ENCODE data around the gene E2F2.
A peak's percentile ranks its signal among the peaks of the same experiment; 100 is the strongest.

E2F2 gene

DNA sequence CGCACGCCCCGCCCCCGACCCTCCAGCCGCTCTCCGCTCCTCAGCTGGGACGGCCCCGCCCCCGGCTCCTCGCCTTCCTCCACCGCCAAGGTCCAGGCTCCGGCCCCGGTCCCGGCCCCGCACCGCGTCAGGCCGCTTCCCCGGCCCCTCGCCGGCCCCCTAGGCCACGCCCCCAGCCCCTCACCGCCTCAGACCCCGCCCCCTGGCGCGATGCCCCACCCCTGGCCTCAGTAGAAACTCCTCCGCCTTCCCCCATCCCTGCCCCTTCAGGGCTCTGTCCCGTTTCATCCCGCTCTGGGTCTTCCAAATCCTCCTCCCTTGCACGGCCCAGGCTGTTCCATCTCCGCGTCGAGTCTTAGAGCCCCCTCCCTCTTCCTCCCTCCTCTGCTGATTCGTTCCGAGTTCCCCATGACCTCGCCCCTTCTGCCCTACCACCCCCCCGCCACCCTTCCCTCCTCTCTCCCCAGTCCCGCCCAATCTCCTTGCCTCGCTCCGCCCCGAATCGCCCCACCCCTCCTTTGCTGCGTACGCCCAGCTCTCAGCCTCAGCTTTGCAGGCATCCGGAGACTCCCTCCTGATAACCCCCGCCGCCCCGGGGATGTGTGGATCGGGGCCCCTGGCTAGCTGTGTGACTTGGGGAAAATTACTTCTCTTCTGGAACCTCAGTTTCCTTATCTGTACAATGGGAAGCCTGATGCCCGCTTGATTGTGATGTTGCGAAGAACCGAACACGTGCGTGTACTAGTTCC is 46.6 kb downstream of the E2F2 start:
- H3K4me2 ChIP-seq (ENCODE audit: low read length), result peak overlapping the region; percentile 69
- H3K4me1 ChIP-seq, result no peaks in the 10 kb centered on the region
- H3K27me3 ChIP-seq (ENCODE audit: control insufficient read depth, insufficient read depth, low read length), result no peaks in the 10 kb centered on the region
- H3K79me2 ChIP-seq, result no peaks in the 10 kb centered on the region
- H3K4me3 ChIP-seq (ENCODE audit: low read depth, low read length), result peak overlapping the region; percentile 63
- no peaks in the 10 kb centered on the region for H3K9me3 ChIP-seq (ENCODE audit: control insufficient read depth, low read length)
- no peaks in the 10 kb centered on the region for H3K36me3 ChIP-seq (ENCODE audit: control insufficient read depth, insufficient read depth, low read length)
- TF ChIP-seq, protein P1, sequence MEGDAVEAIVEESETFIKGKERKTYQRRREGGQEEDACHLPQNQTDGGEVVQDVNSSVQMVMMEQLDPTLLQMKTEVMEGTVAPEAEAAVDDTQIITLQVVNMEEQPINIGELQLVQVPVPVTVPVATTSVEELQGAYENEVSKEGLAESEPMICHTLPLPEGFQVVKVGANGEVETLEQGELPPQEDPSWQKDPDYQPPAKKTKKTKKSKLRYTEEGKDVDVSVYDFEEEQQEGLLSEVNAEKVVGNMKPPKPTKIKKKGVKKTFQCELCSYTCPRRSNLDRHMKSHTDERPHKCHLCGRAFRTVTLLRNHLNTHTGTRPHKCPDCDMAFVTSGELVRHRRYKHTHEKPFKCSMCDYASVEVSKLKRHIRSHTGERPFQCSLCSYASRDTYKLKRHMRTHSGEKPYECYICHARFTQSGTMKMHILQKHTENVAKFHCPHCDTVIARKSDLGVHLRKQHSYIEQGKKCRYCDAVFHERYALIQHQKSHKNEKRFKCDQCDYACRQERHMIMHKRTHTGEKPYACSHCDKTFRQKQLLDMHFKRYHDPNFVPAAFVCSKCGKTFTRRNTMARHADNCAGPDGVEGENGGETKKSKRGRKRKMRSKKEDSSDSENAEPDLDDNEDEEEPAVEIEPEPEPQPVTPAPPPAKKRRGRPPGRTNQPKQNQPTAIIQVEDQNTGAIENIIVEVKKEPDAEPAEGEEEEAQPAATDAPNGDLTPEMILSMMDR (IDR thresholded peaks at IDR 0.05), result no peak
- H2AFZ ChIP-seq, result peak overlapping the region; percentile 62
- no peak overlapping the region for H3K9ac ChIP-seq
- peak overlapping the region; percentile 44 for H3K27ac ChIP-seq

DNA sequence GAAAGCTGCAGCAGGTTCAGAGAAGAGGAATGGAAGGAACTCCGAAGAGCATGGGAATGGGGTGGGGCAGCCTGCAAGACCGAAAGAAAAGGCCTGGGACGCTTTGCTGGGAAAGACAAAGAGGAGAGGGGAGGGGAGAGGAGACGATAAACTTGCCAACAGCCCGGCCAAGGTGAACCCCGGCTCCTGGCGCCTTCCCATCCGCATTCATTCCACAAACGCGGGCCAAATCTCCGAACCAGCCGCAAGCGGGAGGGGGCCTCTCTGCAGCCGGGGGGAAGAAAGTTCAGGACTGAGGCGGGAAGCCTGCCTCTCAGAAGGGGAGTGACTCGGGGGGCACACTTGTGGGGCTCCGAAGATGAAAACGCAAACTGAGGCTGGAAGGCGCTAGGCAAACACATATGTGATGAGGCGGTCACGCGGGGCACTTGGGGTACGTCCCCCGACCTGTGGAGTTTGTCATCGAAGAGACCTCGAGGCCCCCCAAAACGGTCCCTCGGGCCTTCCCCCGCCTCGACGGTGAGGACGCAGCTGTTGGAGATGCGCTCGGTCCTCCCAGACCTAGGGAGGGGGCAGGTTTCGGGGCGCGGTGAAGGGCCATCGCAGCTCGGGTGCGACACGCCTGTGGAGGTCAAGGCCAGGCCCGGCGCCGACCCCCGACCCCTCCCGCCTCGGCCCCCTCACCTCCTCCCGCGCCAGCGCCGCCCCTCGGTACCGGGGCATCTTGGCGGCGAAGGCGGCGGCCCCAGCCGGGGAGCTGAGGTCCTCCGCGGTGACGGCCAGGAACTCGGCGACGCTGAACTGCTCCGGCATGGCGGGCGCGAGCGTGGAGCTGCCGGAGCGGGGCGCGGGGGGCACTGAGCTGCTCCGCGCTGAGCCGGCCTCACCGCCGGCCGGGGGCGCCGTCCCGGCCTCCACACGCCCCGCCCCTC is 47.4 kb downstream of the E2F2 start, which contains the start of gene ASAP3:
Gene ASAP3, minus strand, starts transcription at position 859 of the 932 bp plus-strand sequence. Its CDS starts 46 bp downstream, at position 813.
- H3K4me2 ChIP-seq (ENCODE audit: low read length), result peak within 1 kb of the TSS; percentile 91
- H3K4me3 ChIP-seq (ENCODE audit: low read depth, low read length), result peak within 1 kb of the TSS; percentile 69
- no peaks in the 10 kb centered on the region for H3K27me3 ChIP-seq (ENCODE audit: control insufficient read depth, insufficient read depth, low read length)
- peak within 1 kb of the TSS; percentile 77 for H2AFZ ChIP-seq
- H3K27ac ChIP-seq, result peak within 1 kb of the TSS; percentile 44
- H3K9ac ChIP-seq, result no peak within 1 kb of the TSS
- no peaks in the 10 kb centered on the region for H3K36me3 ChIP-seq (ENCODE audit: control insufficient read depth, insufficient read depth, low read length)
- no peaks in the 10 kb centered on the region for H3K9me3 ChIP-seq (ENCODE audit: control insufficient read depth, low read length)
- TF ChIP-seq, protein P1 (IDR thresholded peaks at IDR 0.05), result no peak
- no peaks in the 10 kb centered on the region for H3K4me1 ChIP-seq
- no peaks in the 10 kb centered on the region for H3K79me2 ChIP-seq

GRCh38 chr1:23481904-23482303 is 49.1 kb downstream of the E2F2 start:
- Histone ChIP-seq H3K79me2 (no peaks in the 10 kb centered on the region), H3K4me1 (no peaks in the 10 kb centered on the region), H3K9ac (no peak overlapping the region), H3K27me3 (ENCODE audit: control insufficient read depth, insufficient read depth, low read length) (no peaks in the 10 kb centered on the region), H2AFZ (no peak overlapping the region), H3K4me2 (ENCODE audit: low read length) (no peak overlapping the region), H3K4me3 (ENCODE audit: low read depth, low read length) (no peak overlapping the region), H3K36me3 (ENCODE audit: control insufficient read depth, insufficient read depth, low read length) (no peaks in the 10 kb centered on the region), H3K9me3 (ENCODE audit: control insufficient read depth, low read length) (no peaks in the 10 kb centered on the region), H3K27ac (no peak overlapping the region)
- TF ChIP-seq, protein P1 (IDR thresholded peaks at IDR 0.05), result no peak

DNA sequence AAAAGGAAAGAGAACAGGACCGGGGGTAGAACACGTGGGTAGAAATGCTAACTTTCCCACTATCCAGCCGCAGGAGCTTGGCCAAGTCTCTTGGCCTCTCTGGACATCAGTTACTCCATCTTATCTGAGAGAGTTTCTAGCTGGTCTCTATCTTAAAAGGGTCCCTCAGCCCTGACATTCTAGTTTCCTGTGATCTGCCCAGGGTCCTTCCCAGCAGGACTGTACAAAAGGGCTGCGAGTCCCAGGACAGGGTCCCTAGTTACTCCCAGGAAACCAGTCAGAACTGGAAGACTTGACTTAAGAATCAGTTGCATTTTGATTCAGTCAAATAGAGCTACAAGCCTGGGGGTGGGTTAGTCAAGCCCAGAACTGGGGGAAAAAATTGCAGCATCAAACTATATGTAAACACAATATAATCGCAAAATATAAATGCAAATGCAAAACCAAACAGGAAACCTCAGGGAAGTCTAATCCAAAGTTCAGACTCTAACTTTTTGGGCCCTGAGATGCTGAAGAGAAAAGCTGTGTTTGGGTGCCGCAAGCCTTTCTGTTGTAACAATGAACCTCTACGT is 49.9 kb downstream of the E2F2 start:
- H3K9ac ChIP-seq, result no peak overlapping the region
- H3K4me1 ChIP-seq, result no peaks in the 10 kb centered on the region
- H3K4me3 ChIP-seq (ENCODE audit: low read depth, low read length), result no peak overlapping the region
- H3K36me3 ChIP-seq (ENCODE audit: control insufficient read depth, insufficient read depth, low read length), result no peaks in the 10 kb centered on the region
- TF ChIP-seq, protein P1 (IDR thresholded peaks at IDR 0.05), result no peak
- H3K4me2 ChIP-seq (ENCODE audit: low read length), result no peak overlapping the region
- H3K9me3 ChIP-seq (ENCODE audit: control insufficient read depth, low read length), result no peaks in the 10 kb centered on the region
- H3K79me2 ChIP-seq, result no peaks in the 10 kb centered on the region
- no peaks in the 10 kb centered on the region for H3K27me3 ChIP-seq (ENCODE audit: control insufficient read depth, insufficient read depth, low read length)
- no peak overlapping the region for H3K27ac ChIP-seq
- H2AFZ ChIP-seq, result no peak overlapping the region
